Astrocyte of the cerebellum (primary cell): ENCODE measurements around the gene MYL1.

ENCODE experiments used
- DNase-seq: peaks from one replicate; pipeline ENCODE4 v3.0.0-alpha.2; 2011; ENCODE audit warnings: low read depth
- H3K4me3 ChIP-seq: 2 replicates; pipeline ENCODE4 v1.5.1; 2011; ENCODE audit warnings: mild to moderate bottlenecking, low read depth, low read length, moderate library complexity
- in situ Hi-C: cut with HindIII; loops from 2 replicates; pipeline ENCODE4 v1.10.0; 2017; ENCODE audit warnings: low sequenced_read_pairs
- TF ChIP-seq, protein P1 (sequence below): IDR thresholded peaks from 2 replicates; pipeline ENCODE4 v1.5.1; 2012; ENCODE audit warnings: low read length, low read depth, moderate library complexity, mild to moderate bottlenecking; ENCODE audit errors: missing control alignments

MYL1 gene

GRCh38 chr2:210286123-210286680 lies 28.8 kb downstream of the MYL1 start:
- H3K4me3 ChIP-seq, result no peak overlapping the region
- in situ Hi-C loops, result no loop called here
- DNase-seq, result no peak
- TF ChIP-seq, protein P1, sequence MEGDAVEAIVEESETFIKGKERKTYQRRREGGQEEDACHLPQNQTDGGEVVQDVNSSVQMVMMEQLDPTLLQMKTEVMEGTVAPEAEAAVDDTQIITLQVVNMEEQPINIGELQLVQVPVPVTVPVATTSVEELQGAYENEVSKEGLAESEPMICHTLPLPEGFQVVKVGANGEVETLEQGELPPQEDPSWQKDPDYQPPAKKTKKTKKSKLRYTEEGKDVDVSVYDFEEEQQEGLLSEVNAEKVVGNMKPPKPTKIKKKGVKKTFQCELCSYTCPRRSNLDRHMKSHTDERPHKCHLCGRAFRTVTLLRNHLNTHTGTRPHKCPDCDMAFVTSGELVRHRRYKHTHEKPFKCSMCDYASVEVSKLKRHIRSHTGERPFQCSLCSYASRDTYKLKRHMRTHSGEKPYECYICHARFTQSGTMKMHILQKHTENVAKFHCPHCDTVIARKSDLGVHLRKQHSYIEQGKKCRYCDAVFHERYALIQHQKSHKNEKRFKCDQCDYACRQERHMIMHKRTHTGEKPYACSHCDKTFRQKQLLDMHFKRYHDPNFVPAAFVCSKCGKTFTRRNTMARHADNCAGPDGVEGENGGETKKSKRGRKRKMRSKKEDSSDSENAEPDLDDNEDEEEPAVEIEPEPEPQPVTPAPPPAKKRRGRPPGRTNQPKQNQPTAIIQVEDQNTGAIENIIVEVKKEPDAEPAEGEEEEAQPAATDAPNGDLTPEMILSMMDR, result no peak

DNA sequence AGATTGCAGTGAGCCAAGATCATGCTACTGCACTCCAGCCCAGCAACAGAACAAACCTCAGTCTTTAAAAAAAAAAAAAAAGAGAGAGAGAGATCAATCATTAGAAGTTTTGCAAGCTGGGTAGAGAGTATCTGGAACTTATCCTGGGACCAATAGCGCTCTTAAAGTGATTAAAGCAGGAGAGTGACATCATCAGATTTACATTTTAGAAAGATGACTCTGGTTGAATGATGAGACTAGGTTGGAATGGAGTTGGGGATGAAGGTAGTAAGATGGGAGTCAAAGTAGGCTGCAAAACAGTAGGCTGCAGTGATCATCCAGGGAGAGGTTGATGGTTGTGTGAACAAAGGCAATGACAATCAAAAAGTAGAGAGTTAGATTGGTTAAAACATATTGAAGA lies 37.8 kb downstream of the MYL1 start:
- no peak overlapping the region for H3K4me3 ChIP-seq
- in situ Hi-C loops, result no loop called here
- DNase-seq, result no peak
- TF ChIP-seq, protein P1, result no peak

DNA sequence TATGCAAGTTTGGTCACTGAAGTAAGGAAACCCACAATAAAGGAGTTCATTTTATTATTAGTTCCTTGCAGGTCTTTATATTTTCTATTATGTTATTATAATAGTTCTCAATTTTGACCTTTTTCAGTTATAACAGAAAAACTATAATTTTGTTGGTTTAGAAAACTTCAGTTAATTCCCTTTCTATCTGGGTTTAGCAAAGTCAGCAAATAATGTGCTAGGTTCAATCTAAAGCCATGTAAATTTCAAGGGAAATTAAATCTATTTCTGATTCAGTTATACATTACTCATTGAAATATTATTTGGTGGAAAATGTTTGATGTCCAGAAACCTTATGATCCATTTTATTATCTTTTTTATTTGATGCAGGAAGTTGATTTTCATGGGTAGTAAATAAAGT lies 43.7 kb downstream of the MYL1 start:
- no peak overlapping the region for H3K4me3 ChIP-seq
- TF ChIP-seq, protein P1, result no peak
- in situ Hi-C loops, result no loop called here
- DNase-seq, result no peak

DNA sequence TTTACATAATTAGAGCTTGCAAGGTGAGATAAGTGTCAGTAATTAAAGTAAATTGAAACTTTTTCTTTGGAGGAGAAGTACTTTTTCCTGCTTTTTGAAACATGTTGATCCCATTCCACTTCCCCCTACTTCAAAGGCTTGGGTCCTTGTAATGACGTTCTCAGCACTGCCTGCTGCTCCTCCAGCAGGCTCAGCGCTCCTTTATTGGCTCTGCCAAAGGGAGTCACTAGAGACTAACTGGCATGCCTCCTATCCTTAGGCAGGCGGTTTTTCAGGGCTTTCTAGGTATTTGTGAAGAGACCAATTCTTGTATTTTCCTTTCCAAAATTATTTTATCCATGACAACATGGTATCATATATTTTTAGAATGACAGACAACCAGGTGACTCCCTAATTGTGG lies 45.8 kb downstream of the MYL1 start:
- DNase-seq, result no peak
- H3K4me3 ChIP-seq, result no peak overlapping the region
- TF ChIP-seq, protein P1, result no peak
- in situ Hi-C loops, result no loop called here

DNA sequence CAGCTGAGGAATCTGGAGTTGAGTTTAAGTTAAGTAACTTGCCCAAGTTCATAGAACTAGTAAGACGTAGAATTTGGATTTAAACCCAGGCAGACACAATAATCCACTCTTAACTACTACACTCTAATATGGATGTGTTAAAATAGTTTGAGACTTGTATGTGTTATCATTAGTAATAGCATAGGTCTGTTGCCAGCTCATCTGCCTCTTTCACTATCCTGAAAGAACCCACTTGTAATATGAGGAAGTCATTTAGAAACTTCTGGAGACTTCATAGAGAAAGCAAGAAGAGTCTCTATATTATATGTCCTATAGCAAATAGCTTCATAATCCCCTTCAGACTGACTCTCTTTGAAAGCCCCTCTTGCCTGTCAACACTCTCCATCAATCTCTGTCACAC lies 46.7 kb downstream of the MYL1 start:
- H3K4me3 ChIP-seq, result no peak overlapping the region
- in situ Hi-C loops, result no loop called here
- TF ChIP-seq, protein P1, result no peak
- DNase-seq, result no peak

- no peak for DNase-seq
- in situ Hi-C loops, result no loop called here
- H3K4me3 ChIP-seq, result no peak overlapping the region
- TF ChIP-seq, protein P1, result no peak
Measured at GRCh38 chr2:210267698-210268097, 47.3 kb downstream of the MYL1 start.

DNA sequence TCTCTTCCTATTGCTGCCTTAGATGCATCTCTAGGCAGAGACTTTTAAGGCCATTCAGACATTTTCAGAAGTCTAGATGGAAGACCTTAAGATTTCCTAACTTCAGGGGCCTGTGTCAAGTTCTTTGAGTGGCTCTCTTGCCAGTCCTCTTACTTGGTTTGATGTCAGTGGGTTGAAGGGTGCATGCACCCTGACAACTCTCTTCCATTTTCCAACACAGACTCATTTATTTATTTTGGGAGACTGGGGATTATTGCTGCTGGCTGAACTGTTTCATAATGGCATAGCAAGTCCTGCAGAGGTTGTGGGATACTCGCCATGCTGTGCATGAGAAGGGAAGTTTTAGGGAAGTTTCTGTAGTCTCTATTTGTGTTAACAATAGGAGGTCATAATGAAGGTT lies 50.7 kb downstream of the MYL1 start:
- in situ Hi-C loops, result no loop called here
- no peak for DNase-seq
- no peak overlapping the region for H3K4me3 ChIP-seq
- TF ChIP-seq, protein P1, result no peak
